GM12875 (cell line): Measurements from ENCODE around the gene PDE2A.

Experiments
- H3K4me3 ChIP-seq: one replicate; pipeline ENCODE4 v1.5.1; 2011; ENCODE audit warnings: low read depth, low read length, control low read depth
- CTCF ChIP-seq: IDR thresholded peaks from 2 replicates; pipeline ENCODE4 v1.5.1; 2011; ENCODE audit warnings: low read depth, mild to moderate bottlenecking, control low read depth, inconsistent platforms, low read length, moderate library complexity, borderline replicate concordance; ENCODE audit not compliant: insufficient read depth

The PDE2A gene

GRCh38 chr11:72629266-72629665 is 45.0 kb downstream of the PDE2A start:
- no peak overlapping the region for H3K4me3 ChIP-seq
- TF ChIP-seq CTCF, result no peak

- TF ChIP-seq CTCF, result no peak
- no peak overlapping the region for H3K4me3 ChIP-seq
These were observed 46.5 kb downstream of the PDE2A start for GRCh38 chr11:72627594-72628281.

GRCh38 chr11:72626414-72626936 is 47.7 kb downstream of the PDE2A start:
- no peak overlapping the region for H3K4me3 ChIP-seq
- TF ChIP-seq CTCF, result no peak

- no peak overlapping the region for H3K4me3 ChIP-seq
- TF ChIP-seq CTCF, result no peak
These were observed 48.4 kb downstream of the PDE2A start for GRCh38 chr11:72625691-72626413.

- no peak overlapping the region for H3K4me3 ChIP-seq
- TF ChIP-seq CTCF, result no peak
These were observed 49.6 kb downstream of the PDE2A start for GRCh38 chr11:72624496-72625201.

- no peak overlapping the region for H3K4me3 ChIP-seq
- no peak for TF ChIP-seq CTCF
These were observed 51.2 kb downstream of the PDE2A start for GRCh38 chr11:72623052-72623451.
